Measurements from ENCODE around the gene ACYP2.
"Not testable (repeated sequence)": the region's sequence is repeated elsewhere in the genome, so short reads cannot be mapped to it uniquely, and the experiment has no call there.

GRCh38 chr2:54265081-54265480 lies 149.7 kb downstream of the ACYP2 start:
- TF ChIP-seq CTCF (IDR thresholded peaks at IDR 0.05); EZH2 (IDR thresholded peaks at IDR 0.05; ENCODE audit: borderline replicate concordance, insufficient read depth, low read depth, low read length, poor library complexity, severe bottlenecking): not testable (repeated sequence)
